GM12878 (cell line): ENCODE data around the gene GPN1. TPM values are rescaled to one million over a fixed set of nuclear protein-coding genes. Genes with fewer than 3 reads are reported as not detected.

Experiments
- ATAC-seq: fragments of 200-7000 bp; cut with Tn5 transposase; 3 replicates; pipeline ENCODE4 v1.9.1; 2020; ENCODE audit warnings: mild to moderate bottlenecking, moderate library complexity
- BruUV-seq: library from RNA; stranded (reverse); fragments of 400-500 nt; replicated peaks from 2 replicates; lab custom pipeline; 2021; lab: Mats Ljungman, UMichigan
- CTCF ChIA-PET: fragments of 300-600 bp; sonication (Branson Sonifier 250); formaldehyde crosslinking; extraction: SDS; loops from one replicate; lab custom pipeline; 2021; ENCODE audit warnings: inconsistent platforms; lab: Yijun Ruan, JAX
- POLR2A ChIA-PET: fragments of 350-600 bp; formaldehyde crosslinking; extraction: SDS; loops from one replicate; lab custom pipeline; 2021; ENCODE audit warnings: inconsistent platforms; lab: Charles Lee
- RAD21 ChIA-PET: fragments of 300-600 bp; sonication (Branson Sonifier 250); formaldehyde crosslinking; loops from one replicate; lab custom pipeline; 2023; ENCODE audit warnings: antibody characterized with exemption; ENCODE audit not compliant: unreplicated experiment; lab: Charles Lee
- SMC1A ChIA-PET: fragments of 300-600 bp; sonication (Branson Sonifier 250); formaldehyde crosslinking; loops from one replicate; lab custom pipeline; 2023; ENCODE audit not compliant: unreplicated experiment, uncharacterized antibody; lab: Charles Lee
- DNase-seq: peaks from one replicate; pipeline ENCODE4 v3.0.0-alpha.2; 2011; ENCODE audit warnings: low read depth, low spot score
- FAIRE-seq: peaks from 3 replicates; lab custom pipeline; 2011; peaks lifted over from hg19 to GRCh38; lab: Jason Lieb, UNC
- H2AFZ ChIP-seq: 2 replicates; pipeline ENCODE4 v1.6.0; 2011; ENCODE audit warnings: low read depth, low read length, control low read depth; ENCODE audit not compliant: control insufficient read depth
- H3K27ac ChIP-seq: 2 replicates; pipeline ENCODE4 v1.5.1; 2011; ENCODE audit warnings: control low read depth; ENCODE audit not compliant: control insufficient read depth, insufficient read depth
- H3K27me3 ChIP-seq, 2 experiments: replicated peaks in 1 of 2; 2 replicates each; pipeline versions ENCODE4 v1.6.0 to v1.6.1; 2011; ENCODE audit warnings: low read length in 1 of 2; ENCODE audit not compliant: control insufficient read depth in 2 of 2, insufficient read depth in 2 of 2
- H3K36me3 ChIP-seq, 2 experiments: 2 replicates each; pipeline ENCODE4 v1.5.1; 2011; ENCODE audit warnings: low read length in 1 of 2; ENCODE audit not compliant: control insufficient read depth in 2 of 2, insufficient read depth in 2 of 2
- H3K4me1 ChIP-seq: 2 replicates; pipeline ENCODE4 v1.6.1; 2011; ENCODE audit warnings: mild to moderate bottlenecking, low read length, moderate library complexity, mixed read lengths; ENCODE audit not compliant: control insufficient read depth, insufficient read depth
- H3K4me2 ChIP-seq: 2 replicates; pipeline ENCODE4 v1.6.0; 2011; ENCODE audit warnings: control low read depth; ENCODE audit not compliant: control insufficient read depth, insufficient read depth
- H3K4me3 ChIP-seq: fragments of 200-600 bp; sonication (generic); 2 replicates; pipeline ENCODE4 v1.5.1; 2016
- H3K79me2 ChIP-seq: 2 replicates; pipeline ENCODE4 v1.6.0; 2011; ENCODE audit warnings: low read length; ENCODE audit not compliant: control insufficient read depth, insufficient read depth
- H3K9ac ChIP-seq: 2 replicates; pipeline ENCODE4 v1.8.0; 2011; ENCODE audit warnings: low read length, control low read depth, mixed read lengths; ENCODE audit not compliant: control insufficient read depth, insufficient read depth
- H3K9me3 ChIP-seq: replicated peaks from 3 replicates; pipeline ENCODE4 v1.5.1; 2011; ENCODE audit warnings: mild to moderate bottlenecking, low read length; ENCODE audit not compliant: control insufficient read depth, insufficient read depth
- H4K20me1 ChIP-seq: 2 replicates; pipeline ENCODE4 v1.6.0; 2011; ENCODE audit not compliant: control insufficient read depth, insufficient read depth
- BHLHE40 ChIP-seq, 2 experiments: fragments of 450-650 bp in 1 of 2; IDR thresholded peaks; 2 replicates each; pipeline ENCODE4 v1.6.1; 2011 to 2017; ENCODE audit warnings: low read depth in 2 of 2, borderline replicate concordance in 1 of 2, improper control_type of control experiment in 1 of 2, low read length in 1 of 2, mild to moderate bottlenecking in 1 of 2
- BMI1 ChIP-seq: fragments of 450-650 bp; IDR thresholded peaks from 2 replicates; pipeline ENCODE4 v1.6.1; 2016; ENCODE audit warnings: mild to moderate bottlenecking, moderate library complexity, borderline replicate concordance
- IKZF2 ChIP-seq, 2 experiments: fragments of 450-650 bp; IDR thresholded peaks; 2 replicates each; pipeline ENCODE4 v1.6.1; 2017; ENCODE audit warnings: mild to moderate bottlenecking in 2 of 2, moderate library complexity in 2 of 2
- MTA3 ChIP-seq: IDR thresholded peaks from 2 replicates; pipeline ENCODE4 v1.6.1; 2012; ENCODE audit warnings: low read length, inconsistent platforms, borderline replicate concordance
- PAX8 ChIP-seq: fragments of 450-650 bp; IDR thresholded peaks from 2 replicates; pipeline ENCODE4 v1.6.1; 2017; ENCODE audit warnings: mild to moderate bottlenecking, moderate library complexity
- RCOR1 ChIP-seq: conservative IDR thresholded peaks from 2 replicates; pipeline ENCODE4 v1.6.1; 2012; ENCODE audit warnings: low read depth, low read length, improper control_type of control experiment
- SIN3A ChIP-seq: IDR thresholded peaks from 2 replicates; pipeline ENCODE4 v1.6.1; 2012; ENCODE audit warnings: low read depth, low read length, improper control_type of control experiment
- STAT1 ChIP-seq: fragments of 450-650 bp; conservative IDR thresholded peaks from 2 replicates; pipeline ENCODE4 v1.6.1; 2014; ENCODE audit warnings: antibody characterized with exemption, mild to moderate bottlenecking
- TARDBP ChIP-seq: IDR thresholded peaks from 2 replicates; pipeline ENCODE4 v1.6.1; 2016; ENCODE audit warnings: borderline replicate concordance
- WGBS: methylation state at CpG from one replicate; pipeline ENCODE4 v1.1.6; 2016; ENCODE audit warnings: low lambda C conversion rate; ENCODE audit not compliant: insufficient replicate concordance, insufficient coverage; ENCODE audit errors: missing lambda C conversion rate; 5-methylcytosine and 5-hydroxymethylcytosine counted together
- in situ Hi-C: fragments of 300-500 bp; cut with MboI; formaldehyde crosslinking; loops from 9 replicates; pipeline ENCODE4 v1.14.3; 2018; ENCODE audit warnings: mixed read lengths
- intact Hi-C: fragments of 100-400 bp; cut with micrococcal nuclease; formaldehyde crosslinking; loops from one replicate; pipeline ENCODE4 v1.14.2; 2022; ENCODE audit not compliant: unreplicated experiment
- polyA plus RNA-seq, 11 experiments: library from polyadenylated mRNA; depleted of rRNA in 4 of 11; unstranded in 6 of 11; stranded (reverse) in 5 of 11; fragments of >200 nt; fragmentation: Nextera tagmentation in 4 of 11; fragmentation: Illumina TruSeq in 1 of 11; extraction: Ambion mirVana in 4 of 11; extraction: Trizol in 1 of 11; gene quantifications; 1 replicate in 1 of 11; 2 replicates in 10 of 11; pipeline versions ENCODE4 v1.2.1 to v1.2.3, GENCODE V29; 2011 to 2016; ENCODE audit warnings: inconsistent platforms in 2 of 11, missing spikeins in 2 of 11, low read depth in 1 of 11
- total RNA-seq, 4 experiments: library from RNA; depleted of rRNA in 3 of 4; stranded (reverse); fragments of >200 nt in 3 of 4; fragmentation: Illumina TruSeq in 1 of 4; extraction: Trizol in 1 of 4; gene quantifications; 2 replicates each; pipeline versions ENCODE4 v1.2.1 to v1.2.3, GENCODE V29; 2013 to 2021
- TF ChIP-seq, protein P1 (sequence below): fragments of 450-650 bp; IDR thresholded peaks from 2 replicates; pipeline ENCODE4 v1.6.1; 2014; ENCODE audit warnings: mild to moderate bottlenecking
- TF ChIP-seq, protein P2 (sequence below): fragments of 450-650 bp; IDR thresholded peaks from 2 replicates; pipeline ENCODE4 v1.6.1; 2016; ENCODE audit warnings: mild to moderate bottlenecking
- TF ChIP-seq, protein P3 (sequence below): IDR thresholded peaks from 2 replicates; pipeline ENCODE4 v1.6.1; 2011; ENCODE audit warnings: low read depth, low read length, improper control_type of control experiment, borderline replicate concordance
- TF ChIP-seq, protein P4 (sequence below): fragments of 450-650 bp; formaldehyde crosslinking; IDR thresholded peaks from 2 replicates; pipeline ENCODE4 v1.5.0; 2022; ENCODE audit warnings: mild to moderate bottlenecking, missing genetic modification characterization

Gene GPN1
- total and polyA plus RNA-seq, 10 of the 15 experiments (the other 5 are each of a cell fraction or from before 2014, with no cell fraction given), result 32.1 to 108 (median 60.4) TPM

DNA sequence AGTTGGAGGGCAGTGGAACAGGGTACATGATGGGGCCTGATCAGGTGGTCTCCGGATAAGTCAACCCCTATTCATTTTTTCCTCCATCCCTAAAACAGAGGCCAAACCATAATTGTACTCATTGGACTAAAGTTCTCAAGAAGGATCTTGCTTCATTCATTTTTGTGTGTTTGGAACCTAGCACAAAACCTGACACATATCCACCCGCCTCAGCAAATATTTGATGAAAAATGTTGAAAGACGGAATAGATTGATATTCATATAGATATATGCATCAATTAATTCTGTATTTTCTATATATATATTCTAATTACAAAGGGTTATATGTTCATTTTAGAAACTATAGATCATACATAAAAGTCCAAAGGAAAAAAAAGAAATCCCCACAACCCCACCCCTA is 56.7 kb downstream of the GPN1 start:
- no peaks in the 10 kb centered on the region for H4K20me1 ChIP-seq
- no peak for FAIRE-seq
- H2AFZ ChIP-seq, result no peak overlapping the region
- H3K79me2 ChIP-seq, result no peaks in the 10 kb centered on the region
- no peak overlapping the region for H3K9ac ChIP-seq
- POLR2A ChIA-PET, result no interaction called here
- SMC1A ChIA-PET, result interaction anchor here (1.0 kb wide), 1 partner anchor 21 kb away, joined by 4 read pairs; no protein-coding TSS in a partner anchor
- no peaks in the 10 kb centered on the region for H3K9me3 ChIP-seq
- H3K27ac ChIP-seq, result no peak overlapping the region
- 99% methylated on average over 3 of the region's 3 CpGs for WGBS
- no peaks in the 10 kb centered on the region for H3K27me3 ChIP-seq
- no peaks in the 10 kb centered on the region for H3K4me1 ChIP-seq
- intact Hi-C loops, result loop anchor here (10.0 kb wide), 1 partner anchor 281 kb away; the partner anchor contains the start of gene PPM1G
- RAD21 ChIA-PET, result no interaction called here
- in situ Hi-C loops, result no loop called here
- CTCF ChIA-PET, result interaction anchor here (5.0 kb wide), 1 partner anchor 12 kb away, joined by 49 read pairs; no protein-coding TSS in a partner anchor
- TF ChIP-seq, protein P1, sequence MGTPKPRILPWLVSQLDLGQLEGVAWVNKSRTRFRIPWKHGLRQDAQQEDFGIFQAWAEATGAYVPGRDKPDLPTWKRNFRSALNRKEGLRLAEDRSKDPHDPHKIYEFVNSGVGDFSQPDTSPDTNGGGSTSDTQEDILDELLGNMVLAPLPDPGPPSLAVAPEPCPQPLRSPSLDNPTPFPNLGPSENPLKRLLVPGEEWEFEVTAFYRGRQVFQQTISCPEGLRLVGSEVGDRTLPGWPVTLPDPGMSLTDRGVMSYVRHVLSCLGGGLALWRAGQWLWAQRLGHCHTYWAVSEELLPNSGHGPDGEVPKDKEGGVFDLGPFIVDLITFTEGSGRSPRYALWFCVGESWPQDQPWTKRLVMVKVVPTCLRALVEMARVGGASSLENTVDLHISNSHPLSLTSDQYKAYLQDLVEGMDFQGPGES, result no peak
- TF ChIP-seq RCOR1 (no peak), MTA3 (no peak), BHLHE40 (IDR thresholded peaks at IDR 0.05; ENCODE audit: borderline replicate concordance in 1 of 2, low read depth in 2 of 2, low read length in 1 of 2) (no peak), PAX8 (no peak), BMI1 (no peak), IKZF2 (IDR thresholded peaks at IDR 0.05) (no peak), STAT1 (no peak), TARDBP (no peak), SIN3A (no peak)
- TF ChIP-seq, protein P2, sequence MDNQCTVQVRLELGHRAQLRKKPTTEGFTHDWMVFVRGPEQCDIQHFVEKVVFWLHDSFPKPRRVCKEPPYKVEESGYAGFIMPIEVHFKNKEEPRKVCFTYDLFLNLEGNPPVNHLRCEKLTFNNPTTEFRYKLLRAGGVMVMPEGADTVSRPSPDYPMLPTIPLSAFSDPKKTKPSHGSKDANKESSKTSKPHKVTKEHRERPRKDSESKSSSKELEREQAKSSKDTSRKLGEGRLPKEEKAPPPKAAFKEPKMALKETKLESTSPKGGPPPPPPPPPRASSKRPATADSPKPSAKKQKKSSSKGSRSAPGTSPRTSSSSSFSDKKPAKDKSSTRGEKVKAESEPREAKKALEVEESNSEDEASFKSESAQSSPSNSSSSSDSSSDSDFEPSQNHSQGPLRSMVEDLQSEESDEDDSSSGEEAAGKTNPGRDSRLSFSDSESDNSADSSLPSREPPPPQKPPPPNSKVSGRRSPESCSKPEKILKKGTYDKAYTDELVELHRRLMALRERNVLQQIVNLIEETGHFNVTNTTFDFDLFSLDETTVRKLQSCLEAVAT, result no peak
- TF ChIP-seq, protein P3, sequence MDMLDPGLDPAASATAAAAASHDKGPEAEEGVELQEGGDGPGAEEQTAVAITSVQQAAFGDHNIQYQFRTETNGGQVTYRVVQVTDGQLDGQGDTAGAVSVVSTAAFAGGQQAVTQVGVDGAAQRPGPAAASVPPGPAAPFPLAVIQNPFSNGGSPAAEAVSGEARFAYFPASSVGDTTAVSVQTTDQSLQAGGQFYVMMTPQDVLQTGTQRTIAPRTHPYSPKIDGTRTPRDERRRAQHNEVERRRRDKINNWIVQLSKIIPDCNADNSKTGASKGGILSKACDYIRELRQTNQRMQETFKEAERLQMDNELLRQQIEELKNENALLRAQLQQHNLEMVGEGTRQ, result no peak
- TF ChIP-seq, protein P4, sequence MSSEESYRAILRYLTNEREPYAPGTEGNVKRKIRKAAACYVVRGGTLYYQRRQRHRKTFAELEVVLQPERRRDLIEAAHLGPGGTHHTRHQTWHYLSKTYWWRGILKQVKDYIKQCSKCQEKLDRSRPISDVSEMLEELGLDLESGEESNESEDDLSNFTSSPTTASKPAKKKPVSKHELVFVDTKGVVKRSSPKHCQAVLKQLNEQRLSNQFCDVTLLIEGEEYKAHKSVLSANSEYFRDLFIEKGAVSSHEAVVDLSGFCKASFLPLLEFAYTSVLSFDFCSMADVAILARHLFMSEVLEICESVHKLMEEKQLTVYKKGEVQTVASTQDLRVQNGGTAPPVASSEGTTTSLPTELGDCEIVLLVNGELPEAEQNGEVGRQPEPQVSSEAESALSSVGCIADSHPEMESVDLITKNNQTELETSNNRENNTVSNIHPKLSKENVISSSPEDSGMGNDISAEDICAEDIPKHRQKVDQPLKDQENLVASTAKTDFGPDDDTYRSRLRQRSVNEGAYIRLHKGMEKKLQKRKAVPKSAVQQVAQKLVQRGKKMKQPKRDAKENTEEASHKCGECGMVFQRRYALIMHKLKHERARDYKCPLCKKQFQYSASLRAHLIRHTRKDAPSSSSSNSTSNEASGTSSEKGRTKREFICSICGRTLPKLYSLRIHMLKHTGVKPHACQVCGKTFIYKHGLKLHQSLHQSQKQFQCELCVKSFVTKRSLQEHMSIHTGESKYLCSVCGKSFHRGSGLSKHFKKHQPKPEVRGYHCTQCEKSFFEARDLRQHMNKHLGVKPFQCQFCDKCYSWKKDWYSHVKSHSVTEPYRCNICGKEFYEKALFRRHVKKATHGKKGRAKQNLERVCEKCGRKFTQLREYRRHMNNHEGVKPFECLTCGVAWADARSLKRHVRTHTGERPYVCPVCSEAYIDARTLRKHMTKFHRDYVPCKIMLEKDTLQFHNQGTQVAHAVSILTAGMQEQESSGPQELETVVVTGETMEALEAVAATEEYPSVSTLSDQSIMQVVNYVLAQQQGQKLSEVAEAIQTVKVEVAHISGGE, result no peak
- TF ChIP-seq, all 136 proteins: peak for 0
- Histone ChIP-seq H3K4me2 (no peak overlapping the region), H3K4me3 (no peak overlapping the region), H3K36me3 (peaks cover 3 to 18% of the 10 kb centered on the region in 2 experiments)
- no TSS peak for BruUV-seq
- ATAC-seq (no peak), DNase-seq (no peak)
